Stimulated activated memory B cell treated with anti-CD40 and anti-IgM and Interleukin-4, amounts not matched to agents 10 μg/mL and 1 μg/mL and 100 μg/mL, for 72 hours (primary cell): ENCODE results near the gene RADIL.
A peak's percentile ranks its signal among the peaks of the same experiment; 100 is the strongest.

Experiments used
- ATAC-seq: fragments of 150-1000 bp; cut with Tn5 transposase; 2 replicates; pipeline ENCODE4 v1.10.0; 2021
- H3K27ac Mint-ChIP-seq: one replicate; pipeline ENCODE4 v1.8.0; 2022; ENCODE audit warnings: mild to moderate bottlenecking, mixed read lengths
- H3K27me3 Mint-ChIP-seq: one replicate; pipeline ENCODE4 v1.8.0; 2022; ENCODE audit warnings: mixed read lengths
- H3K36me3 Mint-ChIP-seq: one replicate; pipeline ENCODE4 v1.8.0; 2022; ENCODE audit warnings: mixed read lengths
- H3K4me1 Mint-ChIP-seq: one replicate; pipeline ENCODE4 v1.8.0; 2022; ENCODE audit warnings: mixed read lengths
- H3K4me3 Mint-ChIP-seq: one replicate; pipeline ENCODE4 v1.8.0; 2022; ENCODE audit warnings: mild to moderate bottlenecking, moderate library complexity, mixed read lengths
- H3K9me3 Mint-ChIP-seq: one replicate; pipeline ENCODE4 v1.8.0; 2022; ENCODE audit warnings: mixed read lengths

The RADIL gene

GRCh38 chr7:4782333-4783291, 100.9 kb downstream of the RADIL start:
- Mint-ChIP-seq H3K36me3 (peaks cover 29% of the 10 kb centered on the region), H3K27me3 (no peaks in the 10 kb centered on the region), H3K27ac (no peak overlapping the region), H3K4me3 (no peak overlapping the region), H3K9me3 (no peaks in the 10 kb centered on the region), H3K4me1 (peaks cover 9% of the 10 kb centered on the region)
- ATAC-seq = no peak

GRCh38 chr7:4781366-4782069, 102.0 kb downstream of the RADIL start:
- Mint-ChIP-seq H3K4me3 (no peak overlapping the region), H3K9me3 (no peaks in the 10 kb centered on the region), H3K36me3 (peaks cover 25% of the 10 kb centered on the region), H3K4me1 (peaks cover 18% of the 10 kb centered on the region), H3K27me3 (no peaks in the 10 kb centered on the region), H3K27ac (no peak overlapping the region)
- no peak for ATAC-seq

- no peak for ATAC-seq
- Mint-ChIP-seq H3K27me3 (no peaks in the 10 kb centered on the region), H3K4me3 (no peak overlapping the region), H3K9me3 (no peaks in the 10 kb centered on the region), H3K4me1 (peaks cover 35% of the 10 kb centered on the region), H3K36me3 (peaks cover 20% of the 10 kb centered on the region), H3K27ac (no peak overlapping the region)
Measured at GRCh38 chr7:4779118-4779517, 104.4 kb downstream of the RADIL start.

- no peaks in the 10 kb centered on the region for H3K27me3 Mint-ChIP-seq
- H3K27ac Mint-ChIP-seq = peak overlapping the region; percentile 95
- ATAC-seq = no peak
Measured at GRCh38 chr7:4775848-4776623, 107.5 kb downstream of the RADIL start.

GRCh38 chr7:4775250-4775847, 108.2 kb downstream of the RADIL start, which contains the start of gene AP5Z1:
TSS of gene AP5Z1 (plus strand) at chr7:4775623. CDS start at chr7:4775716, 93 bp downstream.
- H3K36me3 Mint-ChIP-seq = peaks cover 8% of the 10 kb centered on the region
- H3K27me3 Mint-ChIP-seq = no peaks in the 10 kb centered on the region
- H3K27ac Mint-ChIP-seq = peak within 1 kb of the TSS; percentile 95
- no peaks in the 10 kb centered on the region for H3K9me3 Mint-ChIP-seq
- H3K4me1 Mint-ChIP-seq = peaks cover 43% of the 10 kb centered on the region
- ATAC-seq = peak; percentile 98
- H3K4me3 Mint-ChIP-seq = peak within 1 kb of the TSS; percentile 97

More at GRCh38 chr7:4775848-4776623, 107.5 kb downstream of the RADIL start:
- Mint-ChIP-seq H3K36me3 (peaks cover 11% of the 10 kb centered on the region), H3K4me1 (peaks cover 43% of the 10 kb centered on the region), H3K4me3 (peak overlapping the region; percentile 97), H3K9me3 (no peaks in the 10 kb centered on the region)

GRCh38 chr7:4774658-4775249, 108.8 kb downstream of the RADIL start:
- no peaks in the 10 kb centered on the region for H3K27me3 Mint-ChIP-seq
- peak overlapping the region; percentile 97 for H3K4me3 Mint-ChIP-seq
- H3K9me3 Mint-ChIP-seq = no peaks in the 10 kb centered on the region
- H3K36me3 Mint-ChIP-seq = peaks cover 8% of the 10 kb centered on the region
- peaks cover 43% of the 10 kb centered on the region for H3K4me1 Mint-ChIP-seq
- H3K27ac Mint-ChIP-seq = peak overlapping the region; percentile 95
- peak; percentile 46 for ATAC-seq

- peaks cover 8% of the 10 kb centered on the region for H3K36me3 Mint-ChIP-seq
- peak overlapping the region; percentile 95 for H3K27ac Mint-ChIP-seq
- no peaks in the 10 kb centered on the region for H3K27me3 Mint-ChIP-seq
- ATAC-seq = no peak
- H3K4me1 Mint-ChIP-seq = peaks cover 43% of the 10 kb centered on the region
- H3K4me3 Mint-ChIP-seq = peak overlapping the region; percentile 97
- H3K9me3 Mint-ChIP-seq = no peaks in the 10 kb centered on the region
Measured at GRCh38 chr7:4774007-4774406, 109.5 kb downstream of the RADIL start.

GRCh38 chr7:4772306-4772705, 111.2 kb downstream of the RADIL start:
- Mint-ChIP-seq H3K36me3 (no peaks in the 10 kb centered on the region), H3K4me1 (peaks cover 31% of the 10 kb centered on the region), H3K27me3 (no peaks in the 10 kb centered on the region), H3K4me3 (no peak overlapping the region), H3K9me3 (no peaks in the 10 kb centered on the region), H3K27ac (no peak overlapping the region)
- ATAC-seq = no peak

- Mint-ChIP-seq H3K4me3 (no peak overlapping the region), H3K27me3 (no peaks in the 10 kb centered on the region), H3K36me3 (no peaks in the 10 kb centered on the region), H3K4me1 (peaks cover 27% of the 10 kb centered on the region), H3K27ac (no peak overlapping the region), H3K9me3 (no peaks in the 10 kb centered on the region)
- no peak for ATAC-seq
Measured at GRCh38 chr7:4771737-4772136, 111.8 kb downstream of the RADIL start.

GRCh38 chr7:4770886-4771285, 112.6 kb downstream of the RADIL start:
- Mint-ChIP-seq H3K36me3 (no peaks in the 10 kb centered on the region), H3K27ac (peak overlapping the region; percentile 10), H3K4me3 (no peak overlapping the region), H3K9me3 (no peaks in the 10 kb centered on the region), H3K27me3 (no peaks in the 10 kb centered on the region), H3K4me1 (peaks cover 19% of the 10 kb centered on the region)
- ATAC-seq = no peak

GRCh38 chr7:4769761-4770160, 113.8 kb downstream of the RADIL start:
- no peak overlapping the region for H3K27ac Mint-ChIP-seq
- no peak overlapping the region for H3K4me3 Mint-ChIP-seq
- peaks cover 3% of the 10 kb centered on the region for H3K36me3 Mint-ChIP-seq
- peaks cover 14% of the 10 kb centered on the region for H3K4me1 Mint-ChIP-seq
- ATAC-seq = no peak
- no peaks in the 10 kb centered on the region for H3K9me3 Mint-ChIP-seq
- H3K27me3 Mint-ChIP-seq = no peaks in the 10 kb centered on the region

GRCh38 chr7:4768597-4769569, 114.6 kb downstream of the RADIL start:
- peaks cover 6% of the 10 kb centered on the region for H3K4me1 Mint-ChIP-seq
- peaks cover 6% of the 10 kb centered on the region for H3K36me3 Mint-ChIP-seq
- ATAC-seq = no peak
- no peak overlapping the region for H3K4me3 Mint-ChIP-seq
- H3K27me3 Mint-ChIP-seq = no peaks in the 10 kb centered on the region
- no peak overlapping the region for H3K27ac Mint-ChIP-seq
- H3K9me3 Mint-ChIP-seq = no peaks in the 10 kb centered on the region

- no peaks in the 10 kb centered on the region for H3K4me1 Mint-ChIP-seq
- ATAC-seq = no peak
- H3K27ac Mint-ChIP-seq = no peak overlapping the region
- H3K4me3 Mint-ChIP-seq = no peak overlapping the region
- no peaks in the 10 kb centered on the region for H3K9me3 Mint-ChIP-seq
- no peaks in the 10 kb centered on the region for H3K27me3 Mint-ChIP-seq
- H3K36me3 Mint-ChIP-seq = peaks cover 15% of the 10 kb centered on the region
Measured at GRCh38 chr7:4766666-4767519, 116.6 kb downstream of the RADIL start.
